HFFc6 (cell line): ENCODE results near the gene PPP2CA. TPM values are rescaled to one million over a fixed set of nuclear protein-coding genes. Genes with fewer than 3 reads are reported as not detected.
A peak's percentile ranks its signal among the peaks of the same experiment; 100 is the strongest.

Experiments used
- DNase-seq: peaks from one replicate; pipeline ENCODE4 v3.0.0-alpha.2; 2018
- H3K27ac Mint-ChIP-seq: 2 replicates; pipeline ENCODE4 v1.8.0; 2020; ENCODE audit warnings: mild to moderate bottlenecking, mixed read lengths
- H3K27me3 Mint-ChIP-seq: 2 replicates; pipeline ENCODE4 v1.8.0; 2021; ENCODE audit warnings: mild to moderate bottlenecking, moderate library complexity, mixed read lengths; ENCODE audit not compliant: insufficient read depth
- H3K36me3 Mint-ChIP-seq: 2 replicates; pipeline ENCODE4 v1.8.0; 2021; ENCODE audit warnings: low read depth, mixed read lengths
- H3K4me1 Mint-ChIP-seq: 2 replicates; pipeline ENCODE4 v1.8.0; 2020; ENCODE audit warnings: low read depth, mixed read lengths
- H3K4me3 Mint-ChIP-seq: 2 replicates; pipeline ENCODE4 v1.8.0; 2020; ENCODE audit warnings: mild to moderate bottlenecking, moderate library complexity, mixed read lengths
- H3K9me3 Mint-ChIP-seq: 2 replicates; pipeline ENCODE4 v1.8.0; 2020; ENCODE audit warnings: mild to moderate bottlenecking, mixed read lengths
- total RNA-seq, 6 experiments: library from RNA; stranded (reverse); fragmentation: NEBNext Ultra II Directional; extraction: Animal tissue kit (Norgen Biotek cat#: 25700); gene quantifications; 2 replicates in 1 of 6; 3 replicates in 5 of 6; pipeline ENCODE4 v1.2.3, GENCODE V29; 2021
- TF ChIP-seq, protein P1 (sequence below): fragments of 200-600 bp; sonication (generic); IDR thresholded peaks from 2 replicates; pipeline ENCODE4 v1.5.0; 2021; ENCODE audit warnings: antibody characterized with exemption, mild to moderate bottlenecking

The PPP2CA gene
- total RNA-seq, 6 experiments from 2014 or later = 153 to 172 (median 156) TPM

DNA sequence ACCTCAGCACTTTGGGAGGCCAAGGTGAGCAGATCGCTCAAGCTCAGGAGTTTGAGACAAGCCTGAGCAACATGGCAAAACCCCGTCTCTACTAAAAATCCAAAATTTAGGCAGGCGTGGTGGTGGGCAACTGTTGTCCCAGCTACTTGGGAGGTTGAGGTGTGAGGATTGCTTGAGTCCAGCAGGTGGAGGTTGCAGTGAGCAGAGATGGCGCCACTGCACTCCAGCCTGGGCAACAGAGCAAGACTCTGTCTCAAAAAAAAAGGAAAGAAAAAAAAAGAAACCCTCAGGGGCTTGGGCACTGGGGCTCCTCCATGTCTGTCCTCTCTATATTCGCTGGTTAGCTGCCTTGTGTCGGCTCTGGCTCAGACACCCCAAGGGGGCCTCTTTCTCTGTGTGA is 10.9 kb upstream of the PPP2CA start:
- Mint-ChIP-seq H3K27ac (no peak overlapping the region), H3K4me1 (peaks cover 10% of the 10 kb centered on the region), H3K9me3 (no peaks in the 10 kb centered on the region), H3K36me3 (no peaks in the 10 kb centered on the region), H3K4me3 (no peak overlapping the region), H3K27me3 (peaks cover 19% of the 10 kb centered on the region)
- DNase-seq = no peak
- TF ChIP-seq, protein P1, sequence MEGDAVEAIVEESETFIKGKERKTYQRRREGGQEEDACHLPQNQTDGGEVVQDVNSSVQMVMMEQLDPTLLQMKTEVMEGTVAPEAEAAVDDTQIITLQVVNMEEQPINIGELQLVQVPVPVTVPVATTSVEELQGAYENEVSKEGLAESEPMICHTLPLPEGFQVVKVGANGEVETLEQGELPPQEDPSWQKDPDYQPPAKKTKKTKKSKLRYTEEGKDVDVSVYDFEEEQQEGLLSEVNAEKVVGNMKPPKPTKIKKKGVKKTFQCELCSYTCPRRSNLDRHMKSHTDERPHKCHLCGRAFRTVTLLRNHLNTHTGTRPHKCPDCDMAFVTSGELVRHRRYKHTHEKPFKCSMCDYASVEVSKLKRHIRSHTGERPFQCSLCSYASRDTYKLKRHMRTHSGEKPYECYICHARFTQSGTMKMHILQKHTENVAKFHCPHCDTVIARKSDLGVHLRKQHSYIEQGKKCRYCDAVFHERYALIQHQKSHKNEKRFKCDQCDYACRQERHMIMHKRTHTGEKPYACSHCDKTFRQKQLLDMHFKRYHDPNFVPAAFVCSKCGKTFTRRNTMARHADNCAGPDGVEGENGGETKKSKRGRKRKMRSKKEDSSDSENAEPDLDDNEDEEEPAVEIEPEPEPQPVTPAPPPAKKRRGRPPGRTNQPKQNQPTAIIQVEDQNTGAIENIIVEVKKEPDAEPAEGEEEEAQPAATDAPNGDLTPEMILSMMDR = no peak

DNA sequence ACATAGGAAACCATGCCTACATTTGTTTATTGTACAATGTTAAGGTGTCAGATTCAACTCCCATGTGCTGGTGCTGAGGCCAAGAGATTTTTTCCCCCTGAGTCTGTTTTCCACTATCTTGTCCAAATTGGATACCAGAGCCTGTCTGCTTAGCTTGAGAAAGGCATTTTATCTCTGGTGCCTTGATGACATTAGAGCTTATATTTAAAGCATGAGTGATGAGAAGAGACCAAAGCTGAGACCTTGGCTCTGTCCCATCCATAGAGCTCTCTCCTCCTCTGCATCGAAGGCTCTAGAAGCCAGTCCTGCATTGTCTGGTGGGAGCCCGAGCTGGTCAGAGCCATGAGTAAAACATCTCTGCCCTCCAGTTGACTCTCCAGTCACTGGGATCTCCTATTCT is 10.4 kb upstream of the PPP2CA start:
- Mint-ChIP-seq H3K9me3 (no peaks in the 10 kb centered on the region), H3K36me3 (no peaks in the 10 kb centered on the region), H3K27ac (no peak overlapping the region), H3K4me1 (peaks cover 9% of the 10 kb centered on the region), H3K4me3 (no peak overlapping the region), H3K27me3 (peaks cover 19% of the 10 kb centered on the region)
- peak; percentile 16 for DNase-seq
- TF ChIP-seq, protein P1 = no peak

- Mint-ChIP-seq H3K9me3 (no peaks in the 10 kb centered on the region), H3K4me3 (no peak overlapping the region), H3K27me3 (peaks cover 7% of the 10 kb centered on the region), H3K27ac (no peak overlapping the region), H3K4me1 (peaks cover 26% of the 10 kb centered on the region), H3K36me3 (peaks cover 17% of the 10 kb centered on the region)
- no peak for DNase-seq
- TF ChIP-seq, protein P1 = no peak
Observed at GRCh38 chr5:134228624-134229023, 2.8 kb upstream of the PPP2CA start.

DNA sequence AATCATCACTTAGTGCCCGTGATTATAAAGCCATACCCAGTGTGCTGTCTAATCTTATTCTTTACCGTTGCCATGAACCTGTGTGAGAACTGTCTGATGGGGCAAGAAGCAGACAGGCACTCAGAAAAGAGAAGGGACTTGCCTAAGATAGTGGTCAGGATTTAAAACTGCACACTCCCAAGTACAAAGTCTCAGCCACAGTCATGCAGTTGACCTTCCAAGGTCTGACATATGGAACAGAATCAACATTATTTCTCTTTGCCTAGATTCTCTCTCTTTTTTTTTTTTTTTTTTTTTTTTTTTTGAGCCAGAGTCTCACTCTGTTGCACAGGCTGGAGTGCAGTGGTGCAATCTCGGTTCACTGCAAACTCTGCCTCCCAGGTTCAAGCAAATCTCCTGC is 1.9 kb upstream of the PPP2CA start:
- no peak for DNase-seq
- Mint-ChIP-seq H3K27ac (no peak overlapping the region), H3K27me3 (peaks cover 7% of the 10 kb centered on the region), H3K4me1 (peaks cover 35% of the 10 kb centered on the region), H3K9me3 (no peaks in the 10 kb centered on the region), H3K36me3 (peaks cover 19% of the 10 kb centered on the region), H3K4me3 (peak overlapping the region; percentile 88)
- TF ChIP-seq, protein P1 = no peak

DNA sequence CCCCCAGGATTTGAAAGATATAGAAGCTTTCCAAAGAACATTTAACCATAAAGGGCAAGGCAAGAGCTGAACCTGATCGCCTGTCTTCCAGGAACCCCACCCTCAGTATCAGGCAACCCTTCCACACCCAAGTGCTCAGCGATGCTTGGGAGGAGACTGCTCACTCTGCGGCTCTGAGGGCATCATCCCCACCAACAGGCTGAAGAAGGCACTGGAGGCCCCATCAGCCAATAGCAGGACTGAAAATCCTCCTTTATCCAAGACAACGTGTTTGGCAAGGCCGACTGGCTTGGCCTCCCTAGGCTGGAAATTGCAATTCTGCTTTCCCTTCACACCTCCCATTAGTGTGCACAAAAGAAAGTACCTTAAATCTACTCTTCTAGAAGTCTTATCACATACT is 1.4 kb upstream of the PPP2CA start:
- TF ChIP-seq, protein P1 = no peak
- Mint-ChIP-seq H3K4me3 (peak overlapping the region; percentile 88), H3K36me3 (peaks cover 20% of the 10 kb centered on the region), H3K27ac (peak overlapping the region; percentile 98), H3K27me3 (peaks cover 5% of the 10 kb centered on the region), H3K4me1 (peaks cover 40% of the 10 kb centered on the region), H3K9me3 (no peaks in the 10 kb centered on the region)
- DNase-seq = no peak
